NCI-H2196 (cell line): Measurements from ENCODE around the gene SORBS1.
A peak's percentile ranks its signal among the peaks of the same experiment; 100 is the strongest.

Experiments
- DNase-seq: peaks from one replicate; lab custom pipeline; 2025; ENCODE audit not compliant: unreplicated experiment; lab: John Stamatoyannopoulos, UW

The SORBS1 gene

DNA sequence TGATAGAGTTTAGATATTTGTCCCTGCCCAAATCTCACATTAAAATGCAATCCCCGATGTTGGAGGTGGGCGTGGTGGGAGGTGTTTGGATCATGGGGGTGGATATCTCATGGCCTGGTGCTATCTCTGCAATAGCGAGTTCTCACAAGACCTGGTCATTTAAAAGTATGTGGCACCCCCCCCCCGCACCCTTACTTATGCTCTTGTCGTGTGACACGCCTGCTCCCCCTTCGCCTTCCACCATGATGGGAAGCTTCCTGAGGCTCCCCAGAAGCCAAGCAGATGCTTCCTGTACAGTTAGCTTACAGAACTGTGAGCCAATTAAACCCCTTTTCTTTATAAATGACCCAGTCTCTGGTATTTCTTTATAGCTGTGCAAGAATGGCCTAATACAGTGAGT lies 118.8 kb downstream of the SORBS1 start:
- no peak for DNase-seq

DNA sequence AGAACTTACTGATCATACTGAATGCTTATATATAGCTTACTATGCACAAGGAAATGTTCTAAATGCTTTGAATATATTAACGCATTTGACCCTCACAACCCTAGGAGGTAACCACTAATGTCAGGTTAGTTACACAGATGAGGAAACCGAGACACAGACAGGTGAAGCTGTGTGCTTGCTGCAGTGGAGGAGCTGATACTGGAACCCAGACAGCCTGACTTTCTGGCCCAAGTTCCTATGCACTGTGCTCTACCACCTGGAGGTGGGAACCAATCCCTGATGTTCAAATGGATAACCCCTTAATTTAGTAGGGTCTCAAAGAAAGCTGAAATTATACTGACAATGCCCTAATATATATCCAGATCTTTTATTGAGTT lies 119.6 kb downstream of the SORBS1 start:
- no peak for DNase-seq

DNA sequence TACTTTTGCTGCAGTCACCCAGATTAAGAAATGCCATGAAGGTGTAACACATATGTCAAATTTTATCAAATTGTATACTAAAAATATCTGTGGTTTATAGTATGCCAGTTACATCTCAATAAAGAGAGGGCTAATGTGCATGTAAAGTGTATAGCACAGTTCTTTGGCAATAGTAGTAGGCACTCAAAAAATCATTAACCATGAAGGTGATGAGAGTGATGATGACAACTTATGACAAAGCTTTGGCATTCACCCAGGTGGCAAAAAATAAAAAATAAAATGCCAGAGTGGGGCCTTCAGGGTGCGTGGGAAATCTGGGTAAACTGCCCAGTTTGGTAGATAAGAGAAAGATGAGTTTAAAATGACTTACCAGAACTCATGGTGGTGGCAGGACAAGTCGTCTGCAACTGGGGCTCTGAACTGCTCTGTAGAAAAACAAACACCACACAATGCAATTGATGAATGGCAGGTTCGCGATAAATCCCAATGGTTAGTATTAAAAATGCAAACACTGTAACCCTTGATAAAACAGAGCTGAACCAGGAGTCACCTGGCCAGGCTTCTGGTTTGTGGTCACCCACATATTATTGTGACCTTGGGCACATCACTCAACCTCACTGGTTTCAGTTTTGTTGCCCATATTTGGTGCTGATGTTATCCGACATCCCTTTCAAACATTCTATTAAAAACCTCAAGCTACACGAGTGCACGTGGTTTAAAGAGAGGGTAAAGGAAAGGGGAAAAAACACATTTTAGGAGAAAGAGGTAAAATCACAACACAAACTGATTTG lies 120.2 kb downstream of the SORBS1 start:
- no peak for DNase-seq

DNA sequence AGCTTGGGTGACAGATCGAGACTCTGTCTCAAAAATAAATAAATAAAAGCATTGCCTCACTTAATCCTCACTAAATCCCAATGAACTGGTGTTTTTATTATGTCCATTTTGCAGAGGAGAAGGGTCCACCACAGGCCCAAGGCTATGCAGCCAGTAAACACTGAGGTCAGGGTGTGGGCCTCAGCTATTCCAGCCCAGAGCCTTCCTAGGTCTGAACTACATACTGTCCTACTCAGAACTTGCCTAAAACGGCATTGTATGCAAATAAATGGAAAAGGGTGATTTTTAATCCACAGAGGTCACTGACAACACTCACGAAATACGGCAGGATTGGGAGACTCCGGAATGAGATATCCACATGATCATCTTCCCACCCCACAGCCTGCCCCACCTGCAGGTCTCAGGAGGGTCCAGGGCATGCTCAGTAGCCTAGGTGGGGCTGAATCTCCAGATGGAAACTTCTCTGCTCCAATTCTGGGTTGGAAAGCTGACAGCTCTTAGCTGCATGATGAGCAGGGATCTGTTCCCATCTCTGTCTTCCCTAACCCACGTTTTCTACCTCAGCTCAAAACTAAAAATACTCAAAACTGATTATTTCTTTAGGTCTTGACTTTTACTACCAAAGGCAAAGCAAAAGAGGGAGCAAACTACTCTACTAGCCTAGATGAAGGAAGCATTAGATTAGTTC lies 121.0 kb downstream of the SORBS1 start:
- no peak for DNase-seq

DNA sequence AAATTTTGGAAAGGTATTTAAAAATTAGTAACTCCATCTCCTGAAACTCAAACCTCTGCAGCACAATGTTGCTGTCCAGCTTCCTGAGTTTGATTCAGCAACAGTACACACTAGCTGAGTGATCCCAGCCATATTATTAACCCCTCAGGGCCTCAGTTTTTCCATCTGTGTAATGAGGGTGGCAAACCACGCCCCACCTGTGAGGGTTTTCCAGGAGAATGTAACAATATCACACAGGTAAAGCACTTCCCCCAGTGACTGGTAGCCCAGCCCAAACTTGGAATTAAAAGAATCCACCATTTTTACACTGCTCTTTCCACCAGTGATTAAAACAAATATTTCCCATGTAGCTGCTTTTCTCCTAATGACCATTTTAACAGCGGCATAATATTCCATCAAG lies 122.4 kb downstream of the SORBS1 start:
- DNase-seq = no peak

DNA sequence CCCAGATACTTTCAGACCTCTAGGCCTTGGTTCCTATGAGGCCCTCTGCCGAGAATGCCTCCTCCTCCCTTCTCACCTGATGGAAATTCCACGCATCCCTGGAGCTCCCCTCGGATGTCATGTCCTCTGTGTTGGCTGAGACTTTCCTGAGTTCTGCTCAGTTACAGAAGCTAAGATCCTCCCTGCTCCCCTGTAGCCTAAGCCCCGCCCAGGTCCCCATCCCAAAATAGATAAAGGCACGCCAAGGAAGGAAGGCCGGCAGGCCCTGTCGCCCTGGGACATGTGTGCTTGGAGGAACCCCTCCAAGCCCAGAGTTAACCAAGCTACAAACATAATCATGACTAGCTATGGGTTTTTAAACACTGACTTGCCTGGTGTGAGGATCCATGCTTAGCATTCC lies 123.5 kb downstream of the SORBS1 start:
- no peak for DNase-seq

DNA sequence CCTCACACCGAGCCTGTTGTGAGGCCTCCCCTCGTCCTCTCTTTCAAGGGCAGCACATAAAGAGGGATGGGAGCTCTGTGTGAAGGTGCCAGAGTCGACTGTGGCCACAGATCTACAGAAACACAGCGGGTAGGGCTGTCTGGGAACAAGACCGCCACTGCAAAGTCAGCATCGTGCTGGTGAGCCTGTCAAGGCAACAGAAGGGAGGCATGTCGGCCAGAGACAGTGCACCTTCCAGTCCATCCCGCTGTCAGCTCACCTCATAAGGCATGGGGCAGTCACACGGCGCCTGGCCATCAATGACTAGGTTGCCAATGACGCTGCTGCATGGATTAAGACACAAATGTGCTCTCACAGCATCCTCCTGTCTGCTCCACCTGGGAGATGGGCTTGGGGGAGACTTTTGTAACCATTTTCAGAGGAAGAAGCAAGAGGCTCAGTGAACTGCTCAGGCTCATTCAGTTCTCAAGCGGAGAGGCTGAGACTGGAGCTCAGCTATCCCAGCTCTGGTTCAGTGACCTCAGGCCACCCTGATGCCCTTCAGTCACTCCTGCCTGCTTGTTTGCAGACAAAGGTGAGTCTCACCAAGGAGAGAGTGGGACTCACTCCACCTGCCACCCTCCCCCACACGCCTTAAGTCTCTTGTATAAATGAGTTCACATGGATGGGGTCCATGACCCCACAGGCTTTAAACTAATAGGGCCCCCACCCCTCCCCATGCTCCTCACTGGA lies 125.5 kb downstream of the SORBS1 start:
- no peak for DNase-seq

DNA sequence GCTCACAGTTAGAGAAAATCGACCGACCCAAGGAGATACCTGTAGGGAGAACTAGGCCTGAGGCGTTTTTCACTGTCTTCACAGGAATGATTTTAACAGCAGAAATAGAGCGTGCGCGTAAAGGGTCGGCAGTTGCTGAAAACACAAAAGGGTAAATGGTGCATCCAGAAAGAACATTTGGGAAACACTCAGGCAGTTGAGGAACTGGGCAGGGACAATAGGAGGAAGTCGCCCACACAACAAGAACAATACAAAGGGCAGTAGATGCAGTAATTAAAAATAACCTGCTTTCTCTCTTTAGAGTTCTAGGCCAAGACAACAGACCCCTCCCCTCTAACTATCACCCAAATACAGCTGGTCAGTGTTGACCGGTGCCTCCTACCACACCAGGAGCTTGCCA lies 126.6 kb downstream of the SORBS1 start:
- DNase-seq = no peak

DNA sequence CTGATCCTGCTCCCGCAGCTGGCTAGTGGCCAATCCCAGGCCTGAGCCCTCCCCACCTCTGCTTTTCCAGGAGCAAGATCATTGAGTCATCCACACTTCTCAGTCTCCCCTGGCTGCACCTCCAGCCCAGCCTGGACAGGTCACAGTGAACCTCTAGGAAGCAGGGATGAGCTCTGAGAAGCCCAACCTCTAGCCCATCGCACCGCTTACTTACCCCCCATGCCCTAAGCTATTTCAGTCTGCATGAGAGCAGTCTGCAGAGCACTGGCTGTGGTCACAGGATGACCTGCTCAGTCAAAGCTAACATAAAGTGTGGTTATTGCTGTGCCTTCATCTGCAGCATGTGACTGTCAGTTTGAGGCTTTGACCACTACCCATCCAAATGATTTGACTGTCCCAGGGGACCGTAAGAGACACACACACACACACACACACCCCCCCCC lies 129.2 kb downstream of the SORBS1 start:
- DNase-seq = no peak

DNA sequence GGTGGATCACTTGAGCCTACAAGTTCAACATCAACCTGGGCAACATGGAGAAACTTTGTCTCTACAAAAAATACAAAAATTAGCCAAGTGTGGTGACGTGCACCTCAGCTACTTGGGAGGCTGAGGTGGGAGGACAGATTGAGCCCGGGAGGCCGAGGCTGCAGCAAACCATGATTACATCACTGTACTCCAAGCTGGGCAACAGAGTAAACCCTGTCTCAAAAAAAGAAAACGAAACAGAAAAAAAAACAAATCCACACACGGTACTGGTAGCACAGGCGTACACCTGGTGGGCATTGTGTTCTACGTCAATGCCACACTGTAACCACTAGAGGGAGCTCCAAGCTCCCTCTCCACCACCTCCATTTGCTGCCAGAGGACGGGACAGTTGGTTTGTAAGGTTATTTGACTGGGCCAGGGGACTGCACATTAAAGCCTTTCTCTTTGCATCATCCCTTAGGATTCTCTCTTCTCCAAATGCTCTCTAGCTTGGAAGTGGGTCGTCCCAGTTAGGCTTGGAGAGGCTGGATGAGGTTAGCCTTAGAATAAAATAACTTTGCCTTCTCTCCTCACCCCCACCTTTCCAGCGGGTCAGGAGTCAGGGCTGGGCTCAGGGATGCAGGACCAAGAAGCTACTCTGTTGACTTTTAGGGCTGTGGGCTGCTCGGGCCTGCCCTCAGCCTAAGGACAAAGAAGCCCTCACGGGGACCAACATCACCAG lies 130.8 kb downstream of the SORBS1 start:
- DNase-seq = peak; percentile 36

DNA sequence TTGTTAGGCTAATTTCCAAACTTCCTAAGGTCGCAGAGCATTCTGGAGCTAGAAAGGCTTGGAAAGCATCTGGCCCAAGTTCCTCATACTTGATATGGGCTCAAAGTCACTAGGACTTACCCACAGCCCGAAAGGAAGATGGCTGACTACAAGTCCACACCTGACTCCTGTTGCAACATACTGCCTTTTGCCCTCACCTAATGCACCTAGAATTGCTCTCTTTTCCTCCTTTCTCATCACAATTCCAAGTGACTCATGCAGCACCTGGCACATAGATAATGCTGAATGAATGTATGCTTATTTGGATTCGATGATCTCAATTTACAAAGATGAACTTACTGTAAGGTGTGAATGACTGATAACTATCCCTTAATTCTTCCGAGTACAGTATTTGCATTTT lies 131.5 kb downstream of the SORBS1 start:
- DNase-seq = no peak

DNA sequence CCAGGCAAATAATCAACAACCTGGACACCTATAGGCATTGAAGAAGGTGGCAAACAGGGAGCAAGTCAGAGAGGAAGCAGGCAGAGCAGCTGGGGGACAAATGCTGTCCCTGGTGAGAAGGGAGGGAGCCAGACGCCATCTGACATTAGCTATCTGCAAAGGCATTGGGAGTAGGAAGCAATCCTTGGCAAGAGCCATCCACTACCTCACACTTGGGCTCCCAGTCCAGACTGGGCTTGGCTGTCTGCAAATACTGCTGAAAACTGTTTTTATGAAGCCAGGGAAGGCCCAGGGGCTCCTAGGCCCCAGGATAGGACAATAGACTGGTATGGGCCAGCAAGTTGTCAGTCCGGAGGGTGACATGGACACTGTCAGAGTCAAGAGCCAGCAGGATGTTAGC lies 132.5 kb downstream of the SORBS1 start:
- no peak for DNase-seq

DNA sequence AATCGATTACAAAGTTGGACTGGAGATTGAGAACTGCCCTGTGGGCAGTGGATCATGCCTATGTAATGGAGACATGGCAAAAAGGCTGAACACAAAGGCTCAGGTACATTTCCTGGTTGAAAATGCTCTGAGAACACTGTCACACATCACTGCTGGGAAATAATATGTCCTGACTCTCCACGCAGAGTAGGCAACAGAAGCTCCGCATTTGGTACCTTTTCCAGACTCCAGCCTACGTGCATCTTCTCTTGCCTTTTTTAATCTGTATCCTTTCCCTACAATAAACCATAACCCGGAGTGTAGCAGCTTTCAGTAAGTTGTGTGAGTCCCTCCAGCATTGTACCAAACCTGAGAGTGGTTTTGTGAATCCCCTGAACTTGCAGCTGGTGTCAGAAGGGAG lies 134.7 kb downstream of the SORBS1 start:
- DNase-seq = no peak

DNA sequence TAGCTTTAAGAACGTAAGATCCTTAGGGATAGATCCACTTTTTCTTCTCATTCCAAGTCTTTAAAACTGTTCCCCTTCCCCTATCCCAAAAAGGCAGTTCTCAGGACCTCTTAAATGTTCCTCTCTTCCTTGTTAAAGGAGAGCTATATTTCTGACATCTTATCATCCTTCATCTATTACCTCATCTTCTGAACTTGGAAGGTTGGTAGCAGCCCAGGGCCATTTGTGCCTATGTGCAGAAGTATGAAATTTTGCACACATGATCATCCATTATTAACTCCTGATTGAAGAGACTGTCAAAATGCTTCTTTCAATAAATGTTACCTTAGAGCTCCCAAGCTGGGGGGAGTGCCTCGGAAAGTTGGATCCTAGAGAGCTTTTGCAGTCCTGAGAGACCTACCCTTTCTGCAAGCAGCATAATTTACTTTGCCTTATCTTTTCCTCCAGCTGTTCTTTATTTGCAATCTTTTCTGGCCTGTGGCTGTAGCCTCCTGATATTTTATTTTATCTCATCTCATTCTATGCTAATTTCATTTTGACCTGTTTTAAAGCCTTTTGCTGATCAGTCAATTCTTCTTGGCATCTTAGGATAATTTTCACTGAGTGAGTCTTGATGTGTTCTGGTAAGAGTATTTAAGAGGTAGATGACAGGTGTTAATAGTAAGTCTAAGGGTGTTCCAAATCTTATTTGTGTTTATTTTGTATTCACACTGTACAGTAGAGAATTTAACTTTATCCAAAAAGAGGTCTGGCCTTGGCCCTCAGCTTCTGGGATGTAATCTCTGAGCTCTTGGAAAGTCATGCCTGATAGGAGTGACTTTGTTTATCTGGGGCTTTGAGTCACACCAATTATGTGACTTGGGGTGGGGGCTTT lies 135.3 kb downstream of the SORBS1 start:
- no peak for DNase-seq

DNA sequence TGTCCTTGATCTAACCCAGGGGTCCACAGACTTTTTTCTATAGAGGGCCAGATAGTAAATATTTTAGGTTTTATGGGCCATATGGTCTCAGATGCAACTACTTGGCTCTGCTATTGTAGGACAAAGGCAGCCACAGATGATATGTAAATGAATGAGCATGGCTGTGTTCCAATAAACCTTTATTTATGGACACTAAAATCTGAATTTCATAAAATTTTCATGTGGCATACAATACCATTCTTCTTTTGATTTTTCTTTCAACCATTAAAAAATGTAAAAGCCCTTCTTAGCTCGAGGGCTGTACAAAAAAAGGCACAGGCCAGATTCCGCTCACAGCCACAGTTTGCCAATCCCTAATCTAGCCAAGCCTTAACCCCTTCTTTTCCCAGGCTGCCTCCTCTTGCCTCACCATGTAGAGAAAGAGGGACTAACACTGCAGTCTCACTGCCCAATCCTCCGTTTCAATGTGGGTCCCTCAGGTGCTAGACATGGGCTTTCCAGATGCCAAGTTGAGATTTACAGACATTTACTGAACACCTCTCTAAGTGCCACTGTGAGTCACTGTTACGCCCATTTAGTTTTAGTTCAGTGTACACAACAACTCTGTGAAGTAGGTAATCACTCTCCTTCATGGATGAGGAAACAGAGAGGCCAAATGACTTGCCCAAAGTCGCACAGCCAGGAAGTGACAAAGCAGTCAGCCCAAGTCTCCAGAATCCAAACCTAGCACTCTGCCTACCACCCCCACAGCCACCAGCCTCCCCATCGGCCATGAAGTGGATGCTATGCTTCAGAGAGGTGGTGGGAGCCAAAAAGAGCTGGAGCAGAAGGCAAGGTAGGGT lies 137.8 kb downstream of the SORBS1 start:
- no peak for DNase-seq

DNA sequence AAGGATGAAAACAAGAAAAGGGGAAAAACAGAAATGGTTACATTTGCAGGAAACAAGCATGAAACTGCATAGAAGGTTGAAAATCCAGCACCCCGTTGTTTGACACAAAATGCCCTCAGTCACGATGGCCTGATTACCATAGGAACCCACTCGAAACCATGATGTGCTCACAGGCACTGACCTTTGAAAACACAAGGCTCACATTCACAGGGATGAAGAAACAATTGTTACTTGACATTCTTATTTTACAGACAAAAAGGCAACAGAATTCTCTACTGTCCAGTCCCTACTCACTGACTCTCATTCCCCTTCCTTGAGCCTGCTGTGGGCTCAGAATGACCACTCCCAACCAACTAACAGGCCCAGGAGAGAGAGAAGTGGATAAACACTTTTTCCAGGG lies 138.9 kb downstream of the SORBS1 start:
- DNase-seq = no peak

DNA sequence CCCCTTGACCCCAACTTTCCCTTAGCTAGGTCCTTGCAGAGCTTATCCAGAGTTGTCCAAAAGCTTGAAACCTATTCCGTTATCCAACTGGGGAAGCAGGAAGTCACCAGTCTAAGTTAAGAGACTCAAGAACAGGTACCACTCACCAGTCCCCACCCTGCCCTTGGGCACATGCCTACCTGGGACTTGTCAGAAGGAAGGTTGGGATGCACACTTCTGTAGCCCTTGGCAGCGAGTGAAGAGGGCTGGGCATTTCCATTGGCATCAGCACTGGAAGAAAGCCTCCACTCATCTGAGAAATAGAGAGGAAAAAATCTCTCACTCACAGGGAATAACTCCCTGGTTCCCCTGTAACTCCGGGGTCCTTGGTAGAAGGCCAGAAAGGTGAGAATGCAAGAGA lies 139.4 kb downstream of the SORBS1 start:
- no peak for DNase-seq

DNA sequence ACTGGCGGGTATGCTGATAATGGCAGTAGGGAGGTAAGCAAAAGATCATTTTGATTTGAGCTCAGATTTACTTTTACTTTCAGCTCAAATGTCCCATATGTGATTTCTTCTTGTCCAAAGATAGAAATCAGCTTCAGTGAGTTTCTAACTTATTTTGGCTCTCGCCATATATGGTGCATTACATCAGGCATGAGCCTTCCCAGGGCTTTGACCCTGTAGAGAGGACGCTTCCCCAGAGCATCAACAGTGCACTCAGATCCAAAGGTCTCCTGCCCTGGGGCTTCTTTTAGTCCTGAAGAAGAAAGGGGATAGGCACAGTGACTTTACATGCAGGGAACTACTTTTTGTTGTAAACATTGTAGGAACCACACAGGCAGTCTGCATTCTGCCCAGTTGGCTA lies 141.8 kb downstream of the SORBS1 start:
- DNase-seq = no peak

DNA sequence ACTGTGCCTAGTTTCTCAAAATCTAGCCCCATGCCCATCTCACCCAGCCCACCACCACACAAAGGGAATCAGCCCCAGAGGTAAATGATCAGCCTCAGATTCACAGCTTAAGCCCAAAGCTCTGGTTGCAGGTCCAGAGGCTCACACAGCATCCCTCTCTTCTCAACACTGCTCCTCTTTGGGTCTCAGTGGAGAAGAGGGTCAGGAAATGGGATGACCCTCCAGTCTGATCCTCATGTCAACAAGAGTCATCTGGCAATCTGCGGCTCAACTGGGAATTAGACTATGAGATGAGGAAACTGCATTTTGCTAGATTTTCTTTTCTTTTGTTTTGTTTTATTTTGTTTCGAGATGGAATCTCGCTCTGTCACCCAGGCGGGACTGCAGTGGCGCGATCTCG lies 144.2 kb downstream of the SORBS1 start:
- no peak for DNase-seq

DNA sequence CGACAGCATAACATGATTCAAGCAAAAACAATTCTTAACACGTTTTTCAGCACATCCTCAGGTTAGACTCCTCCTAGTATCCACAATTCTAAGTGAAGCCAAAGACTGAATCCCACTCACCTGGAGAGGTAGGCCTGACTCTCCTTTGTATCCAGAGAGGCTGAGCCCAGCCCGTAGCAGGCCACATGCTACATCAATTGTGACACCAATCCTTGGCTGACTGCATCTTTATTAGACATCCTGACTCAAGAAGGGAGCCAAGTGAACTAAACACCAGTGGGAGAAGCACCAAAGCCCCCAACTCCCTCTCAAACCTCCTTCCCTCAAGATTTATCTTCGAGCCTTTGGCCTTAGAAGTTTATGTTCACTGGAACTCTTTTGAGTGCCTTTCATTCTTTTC lies 144.9 kb downstream of the SORBS1 start:
- DNase-seq = no peak
